GM12873 (cell line): Measurements from ENCODE around the gene ZSCAN1.

Experiments used
- CTCF ChIP-seq: IDR thresholded peaks from 2 replicates; pipeline ENCODE4 v1.5.1; 2012; ENCODE audit warnings: low read depth, mild to moderate bottlenecking, moderate library complexity, low read length, control low read depth; ENCODE audit not compliant: insufficient read depth; ENCODE audit errors: missing control alignments

The ZSCAN1 gene

GRCh38 chr19:58097349-58097748, 63.5 kb downstream of the ZSCAN1 start:
- TF ChIP-seq CTCF = no peak

GRCh38 chr19:58097781-58098681, 64.2 kb downstream of the ZSCAN1 start, which contains the start of gene ZSCAN18:
TSS of gene ZSCAN18 (minus strand) at chr19:58098231. CDS start at chr19:58090267, 7,964 bp downstream.
- TF ChIP-seq CTCF = no peak

GRCh38 chr19:58098682-58098998, 64.8 kb downstream of the ZSCAN1 start:
- no peak for TF ChIP-seq CTCF
